Colon (tissue), 2 donors: ENCODE data around the gene STX8.

Experiments
- FAIRE-seq: peaks from 2 replicates; lab custom pipeline; 2012; peaks lifted over from hg19 to GRCh38; lab: Jason Lieb, UNC
- donor health status: control.
- donor health status: control.

The STX8 gene

GRCh38 chr17:9238340-9239245, 337.0 kb downstream of the STX8 start:
- no peak for FAIRE-seq

- FAIRE-seq: no peak
These were observed 337.8 kb downstream of the STX8 start for GRCh38 chr17:9237661-9238301.

GRCh38 chr17:9237053-9237410, 338.6 kb downstream of the STX8 start:
- FAIRE-seq: no peak

GRCh38 chr17:9236286-9237052, 339.2 kb downstream of the STX8 start:
- FAIRE-seq: no peak

- no peak for FAIRE-seq
These were observed 340.3 kb downstream of the STX8 start for GRCh38 chr17:9235346-9235745.

GRCh38 chr17:9234389-9234945, 341.2 kb downstream of the STX8 start:
- no peak for FAIRE-seq

- no peak for FAIRE-seq
These were observed 341.9 kb downstream of the STX8 start for GRCh38 chr17:9233761-9234160.

GRCh38 chr17:9233271-9233599, 342.4 kb downstream of the STX8 start:
- no peak for FAIRE-seq

GRCh38 chr17:9232591-9233270, 342.9 kb downstream of the STX8 start:
- FAIRE-seq: no peak

- FAIRE-seq: no peak
These were observed 343.5 kb downstream of the STX8 start for GRCh38 chr17:9232155-9232475.

- FAIRE-seq: no peak
These were observed 344.0 kb downstream of the STX8 start for GRCh38 chr17:9231449-9232154.

- no peak for FAIRE-seq
These were observed 344.8 kb downstream of the STX8 start for GRCh38 chr17:9230861-9231260.

GRCh38 chr17:9230346-9230745, 345.3 kb downstream of the STX8 start:
- FAIRE-seq: no peak

- no peak for FAIRE-seq
These were observed 345.8 kb downstream of the STX8 start for GRCh38 chr17:9229826-9230201.

- FAIRE-seq: no peak
These were observed 346.3 kb downstream of the STX8 start for GRCh38 chr17:9229160-9229825.

- FAIRE-seq: no peak
These were observed 347.0 kb downstream of the STX8 start for GRCh38 chr17:9228408-9229159.

- no peak for FAIRE-seq
These were observed 347.7 kb downstream of the STX8 start for GRCh38 chr17:9227819-9228407.

GRCh38 chr17:9226794-9227135, 348.9 kb downstream of the STX8 start:
- no peak for FAIRE-seq

GRCh38 chr17:9226130-9226793, 349.4 kb downstream of the STX8 start:
- FAIRE-seq: no peak
